Measurements from ENCODE around the gene RTP1. TPM values are rescaled to one million over a fixed set of nuclear protein-coding genes. Genes with fewer than 3 reads are reported as not detected.

The RTP1 gene
- total and polyA plus RNA-seq, 2 of the 4 experiments (the other 2 are of a cell fraction), result not detected

DNA sequence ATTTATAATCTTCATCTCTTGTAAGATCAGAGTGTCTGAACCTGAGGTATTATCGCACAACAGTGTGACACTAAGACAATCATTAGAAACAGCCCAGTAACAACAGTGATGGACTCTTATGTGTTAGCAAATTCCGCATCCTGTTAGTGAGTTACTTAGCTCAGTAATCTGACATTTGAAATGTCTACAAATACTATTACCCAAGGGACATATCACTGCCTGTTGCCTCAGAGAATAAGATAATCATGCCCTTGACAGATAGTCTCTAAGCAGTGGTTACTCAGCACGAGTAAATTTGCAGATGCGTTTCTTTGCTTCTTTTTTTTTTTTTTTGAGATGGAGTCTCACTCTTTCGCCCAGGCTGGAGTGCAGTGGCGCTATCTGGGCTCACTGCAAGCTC, 13.4 kb upstream of the RTP1 start:
- H3K27me3 ChIP-seq (ENCODE audit: control insufficient read depth, insufficient read depth, low read length), result no peaks in the 10 kb centered on the region

More for the DNA sequence above, 13.4 kb upstream of the RTP1 start:
- ChIA-PET POLR2A (ENCODE audit: unreplicated experiment) (no interaction called here), CTCF (interaction anchor here (0.6 kb wide), 1 partner anchor 76 kb away, joined by 5 read pairs; no protein-coding TSS in a partner anchor)
- Histone ChIP-seq H3K56ac (ENCODE audit: extremely low read depth, insufficient read depth, low read length) (no peak overlapping the region), H2BK120ac (ENCODE audit: low read depth, low read length) (peak overlapping the region; percentile 56; the same call in 1 of the 2 replicates), H3K36me3 (ENCODE audit: control insufficient read depth, insufficient read depth, low read length) (no peaks in the 10 kb centered on the region), H3K14ac (replicated peaks; ENCODE audit: low read depth, low read length) (no peak overlapping the region), H3K4me3 (ENCODE audit: insufficient read depth, low read depth, low read length) (no peak overlapping the region), H3K9me1 (ENCODE audit: insufficient read depth, low read length) (peaks cover 2% of the 10 kb centered on the region), H3K9me3 (ENCODE audit: control insufficient read depth, insufficient read depth, low read length) (no peaks in the 10 kb centered on the region), H2BK15ac (ENCODE audit: low read depth, low read length) (peak overlapping the region; percentile 55; the same call in 1 of the 3 replicates), H2AK5ac (ENCODE audit: low read depth, low read length) (no peak overlapping the region), H4K5ac (ENCODE audit: low read depth, low read length) (no peak overlapping the region; the same call in 1 of the 2 replicates), H3K9ac (ENCODE audit: low read depth, low read length) (no peak overlapping the region), H3K27ac (ENCODE audit: insufficient read depth, low read length) (no peak overlapping the region), H4K91ac (ENCODE audit: insufficient read depth, low read depth, low read length) (0 out of 2 replicates have a peak overlapping the region, but pooled peaks have one; percentile 5), H3K79me1 (ENCODE audit: low read depth in 1 of 2, low read length in 2 of 2) (no peaks in the 10 kb centered on the region), H3K18ac (ENCODE audit: low read depth, low read length) (no peak overlapping the region), H2AK9ac (replicated peaks; ENCODE audit: low read depth, low read length, poor library complexity) (no peak overlapping the region), H2BK20ac (ENCODE audit: low read depth, low read length) (peak overlapping the region; percentile 79; the same call in 1 of the 2 replicates), H2AFZ (replicated peaks; ENCODE audit: low read length, poor library complexity) (no peak overlapping the region), H2BK5ac (ENCODE audit: low read depth, low read length, poor library complexity, severe bottlenecking) (no peak overlapping the region), H3K23ac (ENCODE audit: low read depth, low read length) (no peak overlapping the region), H4K20me1 (ENCODE audit: insufficient read depth, low read length) (no peaks in the 10 kb centered on the region), H3K4me2 (ENCODE audit: low read depth, low read length) (no peak overlapping the region), H3K4ac (ENCODE audit: low read depth, low read length) (no peak overlapping the region), H3K4me1 (ENCODE audit: control insufficient read depth, insufficient read depth, low read length) (peaks cover 12% of the 10 kb centered on the region), H4K8ac (ENCODE audit: low read depth in 2 of 2, low read length in 2 of 2) (peak overlapping the region in 1 of 2 experiments; percentile 18; a peak in 2 of 4 replicates)
- WGBS, 2 experiments (ENCODE audit: extremely low coverage in 2 of 2, insufficient read length in 1 of 2), result no CpG with 5 or more reads among the region's 6 CpGs
- BruUV-seq (replicated peaks), result no TSS peak
- in situ Hi-C loops (cut with MboI; ENCODE audit: low sequenced_read_pairs) (no loop called here), dilution Hi-C loops (cut with HindIII; ENCODE audit: low sequenced_read_pairs, unreplicated experiment) (no loop called here), intact Hi-C loops (cut with micrococcal nuclease) (no loop called here)
- ATAC-seq (ENCODE audit: low read depth) (no peak), DNase-seq (no peak)
- TF ChIP-seq, protein P1, sequence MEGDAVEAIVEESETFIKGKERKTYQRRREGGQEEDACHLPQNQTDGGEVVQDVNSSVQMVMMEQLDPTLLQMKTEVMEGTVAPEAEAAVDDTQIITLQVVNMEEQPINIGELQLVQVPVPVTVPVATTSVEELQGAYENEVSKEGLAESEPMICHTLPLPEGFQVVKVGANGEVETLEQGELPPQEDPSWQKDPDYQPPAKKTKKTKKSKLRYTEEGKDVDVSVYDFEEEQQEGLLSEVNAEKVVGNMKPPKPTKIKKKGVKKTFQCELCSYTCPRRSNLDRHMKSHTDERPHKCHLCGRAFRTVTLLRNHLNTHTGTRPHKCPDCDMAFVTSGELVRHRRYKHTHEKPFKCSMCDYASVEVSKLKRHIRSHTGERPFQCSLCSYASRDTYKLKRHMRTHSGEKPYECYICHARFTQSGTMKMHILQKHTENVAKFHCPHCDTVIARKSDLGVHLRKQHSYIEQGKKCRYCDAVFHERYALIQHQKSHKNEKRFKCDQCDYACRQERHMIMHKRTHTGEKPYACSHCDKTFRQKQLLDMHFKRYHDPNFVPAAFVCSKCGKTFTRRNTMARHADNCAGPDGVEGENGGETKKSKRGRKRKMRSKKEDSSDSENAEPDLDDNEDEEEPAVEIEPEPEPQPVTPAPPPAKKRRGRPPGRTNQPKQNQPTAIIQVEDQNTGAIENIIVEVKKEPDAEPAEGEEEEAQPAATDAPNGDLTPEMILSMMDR (conservative IDR thresholded peaks at IDR 0.05; ENCODE audit: low read depth, low read length), result no peak
- no peak for TF ChIP-seq RCOR1 (IDR thresholded peaks at IDR 0.05; ENCODE audit: insufficient replicate concordance, low read length)
- no peak for TF ChIP-seq RFX5 (IDR thresholded peaks at IDR 0.05; ENCODE audit: low read depth, low read length)
- no peak for TF ChIP-seq MXI1 (IDR thresholded peaks at IDR 0.05; ENCODE audit: borderline replicate concordance, low read depth, low read length)
- no peak for TF ChIP-seq FOS (IDR thresholded peaks at IDR 0.05; ENCODE audit: low read depth, low read length)
- TF ChIP-seq POLR2A (IDR thresholded peaks at IDR 0.05; ENCODE audit: low read depth, low read length), result no peak
- TF ChIP-seq NFE2L2 (IDR thresholded peaks at IDR 0.05; ENCODE audit: low read depth, low read length), result no peak
- TF ChIP-seq CHD1 (IDR thresholded peaks at IDR 0.05; ENCODE audit: low read depth, low read length), result no peak
- TF ChIP-seq, protein P2, sequence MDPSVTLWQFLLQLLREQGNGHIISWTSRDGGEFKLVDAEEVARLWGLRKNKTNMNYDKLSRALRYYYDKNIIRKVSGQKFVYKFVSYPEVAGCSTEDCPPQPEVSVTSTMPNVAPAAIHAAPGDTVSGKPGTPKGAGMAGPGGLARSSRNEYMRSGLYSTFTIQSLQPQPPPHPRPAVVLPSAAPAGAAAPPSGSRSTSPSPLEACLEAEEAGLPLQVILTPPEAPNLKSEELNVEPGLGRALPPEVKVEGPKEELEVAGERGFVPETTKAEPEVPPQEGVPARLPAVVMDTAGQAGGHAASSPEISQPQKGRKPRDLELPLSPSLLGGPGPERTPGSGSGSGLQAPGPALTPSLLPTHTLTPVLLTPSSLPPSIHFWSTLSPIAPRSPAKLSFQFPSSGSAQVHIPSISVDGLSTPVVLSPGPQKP (IDR thresholded peaks at IDR 0.05; ENCODE audit: borderline replicate concordance, low read depth, low read length), result no peak
- no peak for TF ChIP-seq SMC3 (IDR thresholded peaks at IDR 0.05; ENCODE audit: low read depth, low read length)
- TF ChIP-seq RAD21 (IDR thresholded peaks at IDR 0.05; ENCODE audit: low read length), result no peak
- no peak for TF ChIP-seq MAFK (IDR thresholded peaks at IDR 0.05; ENCODE audit: low read depth, low read length)
- no peak for TF ChIP-seq MAZ (IDR thresholded peaks at IDR 0.05; ENCODE audit: borderline replicate concordance, low read depth, low read length)
- TF ChIP-seq, protein P3, sequence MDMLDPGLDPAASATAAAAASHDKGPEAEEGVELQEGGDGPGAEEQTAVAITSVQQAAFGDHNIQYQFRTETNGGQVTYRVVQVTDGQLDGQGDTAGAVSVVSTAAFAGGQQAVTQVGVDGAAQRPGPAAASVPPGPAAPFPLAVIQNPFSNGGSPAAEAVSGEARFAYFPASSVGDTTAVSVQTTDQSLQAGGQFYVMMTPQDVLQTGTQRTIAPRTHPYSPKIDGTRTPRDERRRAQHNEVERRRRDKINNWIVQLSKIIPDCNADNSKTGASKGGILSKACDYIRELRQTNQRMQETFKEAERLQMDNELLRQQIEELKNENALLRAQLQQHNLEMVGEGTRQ (IDR thresholded peaks at IDR 0.05; ENCODE audit: low read depth, low read length), result no peak

All from IMR-90 (cell line).